Neural cell (in vitro differentiated cells): ENCODE measurements around the gene GPSM1. TPM values are rescaled to one million over a fixed set of nuclear protein-coding genes. Genes with fewer than 3 reads are reported as not detected.

Source experiments
- H2AFZ ChIP-seq: fragments of 200-600, 300-800 bp; sonication (generic), shearing (Covaris generic); 2 replicates; pipeline ENCODE4 v1.6.0; 2014; ENCODE audit warnings: low read depth, mild to moderate bottlenecking, antibody characterized with exemption, low read length, moderate library complexity
- H3F3A ChIP-seq: fragments of 200-600 bp; shearing (Covaris generic); 2 replicates; pipeline ENCODE4 v1.6.1; 2016; ENCODE audit warnings: mild to moderate bottlenecking, moderate library complexity, mixed read lengths, antibody characterized with exemption, low read length; ENCODE audit not compliant: insufficient read depth, poor library complexity, severe bottlenecking
- H3K27ac ChIP-seq: fragments of 200-600, 300-800 bp; sonication (generic), shearing (Covaris generic); 2 replicates; pipeline ENCODE4 v1.5.1; 2014; ENCODE audit warnings: mild to moderate bottlenecking, low read length, moderate library complexity
- H3K27me3 ChIP-seq: fragments of 300-800, 200-600 bp; sonication (generic), shearing (Covaris generic); 2 replicates; pipeline ENCODE4 v1.6.0; 2014; ENCODE audit warnings: mild to moderate bottlenecking, low read depth, low read length, moderate library complexity; ENCODE audit not compliant: insufficient read depth
- H3K36me3 ChIP-seq: fragments of 300-800, 200-600 bp; sonication (generic), shearing (Covaris generic); 2 replicates; pipeline ENCODE4 v1.5.1; 2014; ENCODE audit warnings: mild to moderate bottlenecking, antibody characterized with exemption, low read length, moderate library complexity; ENCODE audit not compliant: insufficient read depth
- H3K4me2 ChIP-seq: fragments of 300-800, 200-600 bp; sonication (generic), shearing (Covaris generic); 2 replicates; pipeline ENCODE4 v1.6.0; 2014; ENCODE audit warnings: mild to moderate bottlenecking, low read length
- H3K4me3 ChIP-seq: fragments of 300-800, 200-600 bp; sonication (generic), shearing (Covaris generic); 2 replicates; pipeline ENCODE4 v1.5.1; 2014; ENCODE audit warnings: mild to moderate bottlenecking, low read length, moderate library complexity
- H3K79me2 ChIP-seq: fragments of 200-600 bp; shearing (Covaris generic); replicated peaks from 2 replicates; pipeline ENCODE4 v1.6.0; 2014; ENCODE audit warnings: mild to moderate bottlenecking, low read length, moderate library complexity; ENCODE audit not compliant: insufficient read depth
- H3K9ac ChIP-seq: fragments of 300-800, 200-600 bp; sonication (generic), shearing (Covaris generic); 2 replicates; pipeline ENCODE4 v1.6.1; 2016; ENCODE audit warnings: mild to moderate bottlenecking, low read length, mixed read lengths
- H3K9me2 ChIP-seq: fragments of 200-600 bp; shearing (Covaris generic); 2 replicates; pipeline ENCODE4 v1.6.1; 2016; ENCODE audit warnings: mild to moderate bottlenecking, low read length, mixed read lengths; ENCODE audit not compliant: insufficient read depth
- H3K9me3 ChIP-seq: fragments of 200-600, 300-800 bp; sonication (generic), shearing (Covaris generic); 2 replicates; pipeline ENCODE4 v1.6.1; 2016; ENCODE audit warnings: mild to moderate bottlenecking, mixed run types, low read length, moderate library complexity, mixed read lengths
- H4K20me1 ChIP-seq: fragments of 200-600 bp; shearing (Covaris generic); 2 replicates; pipeline ENCODE4 v1.6.1; 2016; ENCODE audit warnings: mild to moderate bottlenecking, mixed run types; ENCODE audit not compliant: insufficient read depth
- EP300 ChIP-seq: fragments of 450-650 bp; conservative IDR thresholded peaks from 2 replicates; pipeline ENCODE4 v1.6.1; 2014; ENCODE audit warnings: antibody characterized with exemption, mild to moderate bottlenecking, moderate library complexity; ENCODE audit not compliant: poor library complexity, severe bottlenecking
- EZH2 ChIP-seq: fragments of 200-600, 300-800 bp; shearing (Covaris generic), sonication (generic); IDR thresholded peaks from 2 replicates; pipeline ENCODE4 v1.6.1; 2014; ENCODE audit warnings: antibody characterized with exemption, low read length, borderline replicate concordance, mild to moderate bottlenecking; ENCODE audit not compliant: insufficient read depth, poor library complexity, severe bottlenecking
- MXI1 ChIP-seq: fragments of 450-650 bp; conservative IDR thresholded peaks from 2 replicates; pipeline ENCODE4 v1.6.1; 2014; ENCODE audit warnings: antibody characterized with exemption, mild to moderate bottlenecking; ENCODE audit not compliant: poor library complexity, severe bottlenecking
- POLR2AphosphoS5 ChIP-seq: IDR thresholded peaks from 2 replicates; pipeline ENCODE4 v1.6.1; 2012
- RAD21 ChIP-seq: fragments of 450-650 bp; conservative IDR thresholded peaks from 2 replicates; pipeline ENCODE4 v1.6.1; 2014; ENCODE audit warnings: antibody characterized with exemption, mild to moderate bottlenecking, moderate library complexity
- REST ChIP-seq: IDR thresholded peaks from 2 replicates; pipeline ENCODE4 v1.6.1; 2012; ENCODE audit warnings: borderline replicate concordance
- SMC3 ChIP-seq: fragments of 450-650 bp; conservative IDR thresholded peaks from 2 replicates; pipeline ENCODE4 v1.6.1; 2014; ENCODE audit warnings: antibody characterized with exemption, mild to moderate bottlenecking, moderate library complexity; ENCODE audit not compliant: poor library complexity
- TAF1 ChIP-seq: IDR thresholded peaks from 2 replicates; pipeline ENCODE4 v1.6.1; 2012; ENCODE audit warnings: low read depth
- polyA plus RNA-seq: library from polyadenylated mRNA; depleted of rRNA; stranded (reverse); fragments of >200 nt; gene quantifications from 2 replicates; pipeline ENCODE4 v1.2.3, GENCODE V29; 2014
- TF ChIP-seq, protein P1 (sequence below): fragments of 450-650 bp; IDR thresholded peaks from 2 replicates; pipeline ENCODE4 v1.5.1; 2014; ENCODE audit warnings: antibody characterized with exemption, mild to moderate bottlenecking, moderate library complexity; ENCODE audit not compliant: poor library complexity, severe bottlenecking

GPSM1 gene
- polyA plus RNA-seq, 1 donor from 2014 or later, result 117 TPM

- H3K4me2 ChIP-seq, result no peak overlapping the region
Observed at GRCh38 chr9:136304456-136304855, 22.9 kb upstream of the GPSM1 start.

GRCh38 chr9:136304981-136305380 lies 22.4 kb upstream of the GPSM1 start:
- Histone ChIP-seq H3K79me2 (no peaks in the 10 kb centered on the region), H3K4me2 (no peak overlapping the region), H3K27ac (no peak overlapping the region), H3K9me2 (no peaks in the 10 kb centered on the region), H3K27me3 (no peaks in the 10 kb centered on the region), H4K20me1 (no peaks in the 10 kb centered on the region), H2AFZ (no peak overlapping the region), H3K36me3 (no peaks in the 10 kb centered on the region), H3F3A (no peaks in the 10 kb centered on the region), H3K9ac (no peak overlapping the region), H3K9me3 (no peaks in the 10 kb centered on the region), H3K4me3 (no peak overlapping the region)
- TF ChIP-seq, protein P1, sequence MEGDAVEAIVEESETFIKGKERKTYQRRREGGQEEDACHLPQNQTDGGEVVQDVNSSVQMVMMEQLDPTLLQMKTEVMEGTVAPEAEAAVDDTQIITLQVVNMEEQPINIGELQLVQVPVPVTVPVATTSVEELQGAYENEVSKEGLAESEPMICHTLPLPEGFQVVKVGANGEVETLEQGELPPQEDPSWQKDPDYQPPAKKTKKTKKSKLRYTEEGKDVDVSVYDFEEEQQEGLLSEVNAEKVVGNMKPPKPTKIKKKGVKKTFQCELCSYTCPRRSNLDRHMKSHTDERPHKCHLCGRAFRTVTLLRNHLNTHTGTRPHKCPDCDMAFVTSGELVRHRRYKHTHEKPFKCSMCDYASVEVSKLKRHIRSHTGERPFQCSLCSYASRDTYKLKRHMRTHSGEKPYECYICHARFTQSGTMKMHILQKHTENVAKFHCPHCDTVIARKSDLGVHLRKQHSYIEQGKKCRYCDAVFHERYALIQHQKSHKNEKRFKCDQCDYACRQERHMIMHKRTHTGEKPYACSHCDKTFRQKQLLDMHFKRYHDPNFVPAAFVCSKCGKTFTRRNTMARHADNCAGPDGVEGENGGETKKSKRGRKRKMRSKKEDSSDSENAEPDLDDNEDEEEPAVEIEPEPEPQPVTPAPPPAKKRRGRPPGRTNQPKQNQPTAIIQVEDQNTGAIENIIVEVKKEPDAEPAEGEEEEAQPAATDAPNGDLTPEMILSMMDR, result no peak
- no peak for TF ChIP-seq TAF1
- TF ChIP-seq POLR2AphosphoS5, result no peak
- TF ChIP-seq SMC3, result no peak
- TF ChIP-seq EP300, result no peak
- TF ChIP-seq EZH2, result no peak
- TF ChIP-seq RAD21, result no peak
- TF ChIP-seq REST, result no peak
- no peak for TF ChIP-seq MXI1

More at GRCh38 chr9:136304456-136304855, 22.9 kb upstream of the GPSM1 start:
- Histone ChIP-seq H3K4me3 (no peak overlapping the region), H3K9me2 (no peaks in the 10 kb centered on the region), H3K27me3 (no peaks in the 10 kb centered on the region), H3F3A (no peaks in the 10 kb centered on the region), H3K9me3 (no peaks in the 10 kb centered on the region), H3K79me2 (no peaks in the 10 kb centered on the region), H4K20me1 (no peaks in the 10 kb centered on the region), H3K36me3 (no peaks in the 10 kb centered on the region), H3K9ac (no peak overlapping the region), H3K27ac (no peak overlapping the region), H2AFZ (no peak overlapping the region)
- TF ChIP-seq SMC3, result no peak
- no peak for TF ChIP-seq POLR2AphosphoS5
- TF ChIP-seq RAD21, result no peak
- TF ChIP-seq TAF1, result no peak
- TF ChIP-seq, protein P1, result no peak
- no peak for TF ChIP-seq EZH2
